GM12878 (cell line): ENCODE measurements around the gene DOK7. TPM values are rescaled to one million over a fixed set of nuclear protein-coding genes. Genes with fewer than 3 reads are reported as not detected.
A peak's percentile ranks its signal among the peaks of the same experiment; 100 is the strongest.

Experiments
- ATAC-seq: fragments of 200-7000 bp; cut with Tn5 transposase; 3 replicates; pipeline ENCODE4 v1.9.1; 2020; ENCODE audit warnings: mild to moderate bottlenecking, moderate library complexity
- BruUV-seq: library from RNA; stranded (reverse); fragments of 400-500 nt; replicated peaks from 2 replicates; lab custom pipeline; 2021; lab: Mats Ljungman, UMichigan
- CTCF ChIA-PET: fragments of 300-600 bp; sonication (Branson Sonifier 250); formaldehyde crosslinking; extraction: SDS; loops from one replicate; lab custom pipeline; 2021; ENCODE audit warnings: inconsistent platforms; lab: Yijun Ruan, JAX
- POLR2A ChIA-PET: fragments of 350-600 bp; formaldehyde crosslinking; extraction: SDS; loops from one replicate; lab custom pipeline; 2021; ENCODE audit warnings: inconsistent platforms; lab: Charles Lee
- RAD21 ChIA-PET: fragments of 300-600 bp; sonication (Branson Sonifier 250); formaldehyde crosslinking; loops from one replicate; lab custom pipeline; 2023; ENCODE audit warnings: antibody characterized with exemption; ENCODE audit not compliant: unreplicated experiment; lab: Charles Lee
- SMC1A ChIA-PET: fragments of 300-600 bp; sonication (Branson Sonifier 250); formaldehyde crosslinking; loops from one replicate; lab custom pipeline; 2023; ENCODE audit not compliant: unreplicated experiment, uncharacterized antibody; lab: Charles Lee
- DNase-seq: peaks from one replicate; pipeline ENCODE4 v3.0.0-alpha.2; 2011; ENCODE audit warnings: low read depth, low spot score
- FAIRE-seq: peaks from 3 replicates; lab custom pipeline; 2011; peaks lifted over from hg19 to GRCh38; lab: Jason Lieb, UNC
- H2AFZ ChIP-seq: 2 replicates; pipeline ENCODE4 v1.6.0; 2011; ENCODE audit warnings: low read depth, low read length, control low read depth; ENCODE audit not compliant: control insufficient read depth
- H3K27ac ChIP-seq: 2 replicates; pipeline ENCODE4 v1.5.1; 2011; ENCODE audit warnings: control low read depth; ENCODE audit not compliant: control insufficient read depth, insufficient read depth
- H3K27me3 ChIP-seq, 2 experiments: replicated peaks in 1 of 2; 2 replicates each; pipeline versions ENCODE4 v1.6.0 to v1.6.1; 2011; ENCODE audit warnings: low read length in 1 of 2; ENCODE audit not compliant: control insufficient read depth in 2 of 2, insufficient read depth in 2 of 2
- H3K36me3 ChIP-seq, 2 experiments: 2 replicates each; pipeline ENCODE4 v1.5.1; 2011; ENCODE audit warnings: low read length in 1 of 2; ENCODE audit not compliant: control insufficient read depth in 2 of 2, insufficient read depth in 2 of 2
- H3K4me1 ChIP-seq: 2 replicates; pipeline ENCODE4 v1.6.1; 2011; ENCODE audit warnings: mild to moderate bottlenecking, low read length, moderate library complexity, mixed read lengths; ENCODE audit not compliant: control insufficient read depth, insufficient read depth
- H3K4me2 ChIP-seq: 2 replicates; pipeline ENCODE4 v1.6.0; 2011; ENCODE audit warnings: control low read depth; ENCODE audit not compliant: control insufficient read depth, insufficient read depth
- H3K4me3 ChIP-seq: fragments of 200-600 bp; sonication (generic); 2 replicates; pipeline ENCODE4 v1.5.1; 2016
- H3K79me2 ChIP-seq: 2 replicates; pipeline ENCODE4 v1.6.0; 2011; ENCODE audit warnings: low read length; ENCODE audit not compliant: control insufficient read depth, insufficient read depth
- H3K9ac ChIP-seq: 2 replicates; pipeline ENCODE4 v1.8.0; 2011; ENCODE audit warnings: low read length, control low read depth, mixed read lengths; ENCODE audit not compliant: control insufficient read depth, insufficient read depth
- H3K9me3 ChIP-seq: replicated peaks from 3 replicates; pipeline ENCODE4 v1.5.1; 2011; ENCODE audit warnings: mild to moderate bottlenecking, low read length; ENCODE audit not compliant: control insufficient read depth, insufficient read depth
- H4K20me1 ChIP-seq: 2 replicates; pipeline ENCODE4 v1.6.0; 2011; ENCODE audit not compliant: control insufficient read depth, insufficient read depth
- CBX5 ChIP-seq: sonication (generic); IDR thresholded peaks from 2 replicates; pipeline ENCODE4 v1.6.1; 2016; ENCODE audit warnings: low read depth, moderate library complexity, mild to moderate bottlenecking, inconsistent platforms
- POLR2A ChIP-seq: IDR thresholded peaks from 2 replicates; pipeline ENCODE4 v1.6.1; 2011; ENCODE audit warnings: low read depth, mild to moderate bottlenecking, low read length
- RAD21 ChIP-seq: IDR thresholded peaks from 2 replicates; pipeline ENCODE4 v1.6.1; 2011; ENCODE audit warnings: mild to moderate bottlenecking, low read depth, low read length, moderate library complexity; ENCODE audit not compliant: insufficient read depth
- WGBS: methylation state at CpG from one replicate; pipeline ENCODE4 v1.1.6; 2016; ENCODE audit warnings: low lambda C conversion rate; ENCODE audit not compliant: insufficient replicate concordance, insufficient coverage; ENCODE audit errors: missing lambda C conversion rate; 5-methylcytosine and 5-hydroxymethylcytosine counted together
- in situ Hi-C: fragments of 300-500 bp; cut with MboI; formaldehyde crosslinking; loops from 9 replicates; pipeline ENCODE4 v1.14.3; 2018; ENCODE audit warnings: mixed read lengths
- intact Hi-C: fragments of 100-400 bp; cut with micrococcal nuclease; formaldehyde crosslinking; loops from one replicate; pipeline ENCODE4 v1.14.2; 2022; ENCODE audit not compliant: unreplicated experiment
- polyA plus RNA-seq, 11 experiments: library from polyadenylated mRNA; depleted of rRNA in 4 of 11; unstranded in 6 of 11; stranded (reverse) in 5 of 11; fragments of >200 nt; fragmentation: Nextera tagmentation in 4 of 11; fragmentation: Illumina TruSeq in 1 of 11; extraction: Ambion mirVana in 4 of 11; extraction: Trizol in 1 of 11; gene quantifications; 1 replicate in 1 of 11; 2 replicates in 10 of 11; pipeline versions ENCODE4 v1.2.1 to v1.2.3, GENCODE V29; 2011 to 2016; ENCODE audit warnings: inconsistent platforms in 2 of 11, missing spikeins in 2 of 11, low read depth in 1 of 11
- total RNA-seq, 4 experiments: library from RNA; depleted of rRNA in 3 of 4; stranded (reverse); fragments of >200 nt in 3 of 4; fragmentation: Illumina TruSeq in 1 of 4; extraction: Trizol in 1 of 4; gene quantifications; 2 replicates each; pipeline versions ENCODE4 v1.2.1 to v1.2.3, GENCODE V29; 2013 to 2021

Gene DOK7
- total and polyA plus RNA-seq, 10 of the 15 experiments (the other 5 are each of a cell fraction or from before 2014, with no cell fraction given), result 0.04 to 0.46 (median 0.18) TPM; not detected in 4

DNA sequence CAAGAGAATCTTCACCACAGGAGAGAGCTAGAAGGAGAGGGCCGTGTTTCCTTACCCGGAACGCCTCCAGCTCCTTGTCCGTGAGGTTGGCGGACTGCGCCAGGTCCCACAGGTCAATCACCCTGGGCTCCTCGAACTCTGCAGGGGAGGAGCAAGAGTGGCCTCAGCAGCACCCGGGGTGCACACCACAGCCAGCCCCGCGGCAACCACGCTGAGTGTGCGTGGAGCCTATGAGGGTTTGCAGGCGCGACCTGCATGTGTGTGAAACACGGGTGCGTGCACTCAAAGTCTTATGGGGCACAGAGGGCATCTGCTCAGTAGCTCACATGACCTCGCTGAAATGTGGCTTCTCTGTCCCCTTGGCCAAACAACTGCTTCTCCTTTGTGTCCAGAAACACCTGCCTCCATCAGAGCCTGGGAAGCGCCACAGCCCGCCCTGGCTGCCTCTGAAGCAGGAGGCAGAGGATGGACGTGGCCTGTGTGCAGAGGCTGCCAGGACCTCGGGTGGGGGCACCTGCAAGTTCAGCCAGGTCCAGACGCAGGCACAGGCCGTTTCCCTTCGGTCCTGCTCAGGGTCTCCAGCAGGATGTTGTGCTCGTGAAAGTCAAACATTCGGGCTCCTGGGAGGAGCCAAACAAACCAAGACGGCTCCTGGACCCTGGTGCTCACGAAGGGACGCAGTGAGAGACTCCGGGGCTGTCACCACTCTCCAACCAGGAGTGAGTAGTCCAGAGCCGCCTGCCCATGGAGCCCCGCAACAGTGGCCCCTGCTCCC, 53.1 kb downstream of the DOK7 start:
- in situ Hi-C loops, result no loop called here
- POLR2A ChIA-PET, result no interaction called here

DNA sequence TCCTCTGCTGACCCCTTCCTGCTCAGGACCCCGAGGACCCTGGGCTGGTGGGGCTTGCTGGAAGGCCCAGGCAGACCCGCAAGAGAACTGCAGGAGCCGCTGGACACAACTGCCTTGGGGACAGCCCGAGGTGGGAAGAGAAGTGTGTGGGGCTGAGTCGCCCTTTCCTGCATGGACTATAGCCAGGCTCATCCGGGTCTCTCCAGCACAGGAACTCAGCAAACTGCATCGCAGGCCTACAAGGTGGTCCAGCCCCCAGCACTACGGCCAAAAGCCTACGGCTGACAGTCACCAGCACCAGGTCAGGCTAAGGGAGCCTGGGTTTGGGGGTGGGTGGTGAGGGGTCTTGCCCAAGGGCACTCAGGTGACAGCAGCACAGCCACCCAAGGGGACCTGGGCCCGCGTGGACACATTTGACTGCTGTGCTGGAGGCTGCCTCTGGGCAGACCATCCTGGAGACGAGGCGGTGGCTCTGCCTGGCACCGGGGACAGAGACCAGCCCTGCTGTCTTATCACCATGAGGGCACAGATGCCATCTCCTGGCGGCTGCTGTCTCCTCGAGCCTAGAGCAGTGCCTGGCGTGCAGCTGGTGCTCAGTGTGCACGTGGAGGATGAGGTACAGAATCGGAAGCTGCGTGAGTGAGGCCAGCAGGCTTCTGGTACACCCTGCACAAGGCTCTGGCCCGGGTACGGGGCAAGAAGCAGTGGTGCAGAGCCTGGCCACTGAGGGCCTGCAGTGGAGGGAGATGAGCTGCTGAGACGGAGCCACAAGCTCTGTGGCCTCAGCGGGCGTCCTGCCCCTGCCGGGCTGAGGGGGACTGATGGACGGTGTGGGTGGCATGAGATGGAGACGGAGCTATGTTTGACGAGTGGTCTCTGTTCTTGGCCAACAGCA, 54.0 kb downstream of the DOK7 start:
- Histone ChIP-seq H2AFZ (no peak overlapping the region), H3K36me3 (peaks cover 16 to 46% of the 10 kb centered on the region in 2 experiments), H3K4me2 (no peak overlapping the region), H3K4me1 (no peaks in the 10 kb centered on the region), H3K27me3 (no peaks in the 10 kb centered on the region), H3K9me3 (no peaks in the 10 kb centered on the region), H3K4me3 (no peak overlapping the region), H3K9ac (no peak overlapping the region), H3K79me2 (no peaks in the 10 kb centered on the region), H3K27ac (no peak overlapping the region), H4K20me1 (no peaks in the 10 kb centered on the region; the same call in none of the 2 replicates)
- FAIRE-seq (no peak), ATAC-seq (no peak), DNase-seq (no peak)
- ChIA-PET RAD21 (no interaction called here), POLR2A (no interaction called here), SMC1A (no interaction called here), CTCF (no interaction called here)
- peak; percentile 27; the same call in 1 of the 2 replicates for TF ChIP-seq POLR2A
- TF ChIP-seq CBX5, result no peak
- intact Hi-C loops, result no loop called here
- in situ Hi-C loops, result no loop called here
- WGBS, result 95% methylated on average over 28 of the region's 29 CpGs
- no TSS peak for BruUV-seq

More for the DNA sequence above, 53.1 kb downstream of the DOK7 start:
- DNase-seq (no peak), FAIRE-seq (no peak), ATAC-seq (no peak)
- WGBS, result 96% methylated on average over 30 of the region's 32 CpGs
- Histone ChIP-seq H3K36me3 (peaks cover 8 to 44% of the 10 kb centered on the region in 2 experiments), H2AFZ (no peak overlapping the region), H3K4me3 (no peak overlapping the region), H3K27me3 (no peaks in the 10 kb centered on the region), H4K20me1 (no peaks in the 10 kb centered on the region; the same call in none of the 2 replicates), H3K4me1 (no peaks in the 10 kb centered on the region), H3K27ac (no peak overlapping the region), H3K79me2 (no peaks in the 10 kb centered on the region), H3K9ac (no peak overlapping the region), H3K4me2 (no peak overlapping the region), H3K9me3 (no peaks in the 10 kb centered on the region)
- ChIA-PET SMC1A (no interaction called here), RAD21 (no interaction called here), CTCF (no interaction called here)
- BruUV-seq, result no TSS peak
- intact Hi-C loops, result no loop called here
- TF ChIP-seq RAD21 (no peak), POLR2A (peak; percentile 41; the same call in 1 of the 2 replicates)
